HCT116 (cell line): Measurements from ENCODE around the gene EVC2. TPM values are rescaled to one million over a fixed set of nuclear protein-coding genes. Genes with fewer than 3 reads are reported as not detected.

ENCODE experiments used
- ATAC-seq: fragments of 200-7000 bp; cut with Tn5 transposase; 2 replicates; pipeline ENCODE4 v1.9.1; 2020; ENCODE audit warnings: mild to moderate bottlenecking, moderate library complexity
- BruUV-seq: library from RNA; stranded (reverse); fragments of 400-500 nt; replicated peaks from 2 replicates; lab custom pipeline; 2021; lab: Mats Ljungman, UMichigan
- CTCF ChIA-PET: fragments of 300-600 bp; sonication (Branson Sonifier 250); formaldehyde crosslinking; loops from one replicate; lab custom pipeline; 2021; ENCODE audit warnings: antibody characterized with exemption; lab: Charles Lee
- POLR2A ChIA-PET: fragments of 300-600, 350-600 bp; sonication (Branson Sonifier 250); formaldehyde crosslinking; loops from one replicate; lab custom pipeline; 2021; ENCODE audit warnings: antibody characterized with exemption; lab: Charles Lee
- RAD21 ChIA-PET, 2 experiments: fragments of 300-600 bp; sonication (Branson Sonifier 250); formaldehyde crosslinking; loops; one replicate each; lab custom pipeline; 2023; ENCODE audit warnings: low total read pairs in 2 of 2; ENCODE audit not compliant: uncharacterized antibody in 2 of 2, unreplicated experiment in 2 of 2, low non-redundant PET in 1 of 2; lab: Charles Lee
- DNase-seq: peaks from one replicate; pipeline ENCODE4 v3.0.0-alpha.2; 2010; ENCODE audit warnings: low read depth, low spot score
- H2AFZ ChIP-seq: fragments of 200-600 bp; shearing (Covaris generic), sonication (generic); 2 replicates; pipeline ENCODE4 v1.6.1; 2017; ENCODE audit warnings: low read depth, mixed run types, mixed read lengths, antibody characterized with exemption, low read length; ENCODE audit not compliant: poor library complexity, severe bottlenecking
- H3K27ac ChIP-seq: 2 replicates; pipeline ENCODE4 v1.5.1; 2012; ENCODE audit warnings: low read depth, low read length
- H3K27me3 ChIP-seq: fragments of 200-600 bp; sonication (generic); 2 replicates; pipeline ENCODE4 v1.6.1; 2016; ENCODE audit warnings: mixed run types, low read length, mixed read lengths; ENCODE audit not compliant: insufficient read depth
- H3K36me3 ChIP-seq, 2 experiments: fragments of 200-500 bp in 1 of 2; fragments of 200-600 bp in 1 of 2; sonication (Bioruptor generic) in 1 of 2; sonication (generic) in 1 of 2; 2 replicates each; pipeline versions ENCODE4 v1.5.1 to v1.6.1; 2014 to 2016; ENCODE audit warnings: low read length in 2 of 2, inconsistent platforms in 1 of 2, mixed read lengths in 1 of 2, mixed run types in 1 of 2; ENCODE audit not compliant: insufficient read depth in 2 of 2, control insufficient read depth in 1 of 2
- H3K4me1 ChIP-seq, 2 experiments: fragments of 200-600 bp in 1 of 2; sonication (generic) in 1 of 2; 2 replicates each; pipeline versions ENCODE4 v1.5.1 to v1.6.1; 2012 to 2017; ENCODE audit warnings: low read length in 2 of 2, inconsistent platforms in 1 of 2, mild to moderate bottlenecking in 1 of 2, mixed read lengths in 1 of 2, mixed run types in 1 of 2, moderate library complexity in 1 of 2; ENCODE audit not compliant: insufficient read depth in 2 of 2, control insufficient read depth in 1 of 2
- H3K4me2 ChIP-seq: fragments of 200-600 bp; sonication (generic); 2 replicates; pipeline ENCODE4 v1.6.1; 2017; ENCODE audit warnings: mixed run types, low read length, mixed read lengths
- H3K4me3 ChIP-seq, 2 experiments: fragments of 200-600 bp in 1 of 2; sonication (generic) in 1 of 2; replicated peaks in 1 of 2; 2 replicates each; pipeline ENCODE4 v1.5.1; 2011 to 2016; ENCODE audit warnings: low read length in 2 of 2, control low read depth in 1 of 2, low read depth in 1 of 2, mild to moderate bottlenecking in 1 of 2, mixed read lengths in 1 of 2, mixed run types in 1 of 2
- H3K79me2 ChIP-seq: fragments of 200-600 bp; sonication (generic); 2 replicates; pipeline ENCODE4 v1.6.1; 2017; ENCODE audit warnings: mild to moderate bottlenecking, mixed run types, low read length, moderate library complexity, mixed read lengths; ENCODE audit not compliant: insufficient read depth
- H3K9ac ChIP-seq: fragments of 200-600 bp; sonication (generic); 2 replicates; pipeline ENCODE4 v1.6.1; 2016; ENCODE audit warnings: low read length, mixed read lengths
- H3K9me2 ChIP-seq: fragments of 200-600 bp; sonication (generic), shearing (Covaris generic); 2 replicates; pipeline ENCODE4 v1.6.1; 2017; ENCODE audit warnings: mixed run types, mild to moderate bottlenecking, moderate library complexity; ENCODE audit not compliant: insufficient read depth
- H3K9me3 ChIP-seq, 2 experiments: fragments of 200-500 bp in 1 of 2; fragments of 200-600 bp in 1 of 2; sonication (Bioruptor generic) in 1 of 2; sonication (generic) in 1 of 2; 2 replicates each; pipeline ENCODE4 v1.6.1; 2014 to 2017; ENCODE audit warnings: low read length in 2 of 2, mixed read lengths in 2 of 2, inconsistent platforms in 1 of 2, low read depth in 1 of 2, mild to moderate bottlenecking in 1 of 2, mixed run types in 1 of 2, moderate library complexity in 1 of 2; ENCODE audit not compliant: control insufficient read depth in 1 of 2, insufficient read depth in 1 of 2
- H4K20me1 ChIP-seq: fragments of 200-600 bp; sonication (generic), shearing (Covaris generic); 2 replicates; pipeline ENCODE4 v1.6.1; 2017; ENCODE audit warnings: mixed run types, mild to moderate bottlenecking, moderate library complexity; ENCODE audit not compliant: insufficient read depth
- EGR1 ChIP-seq: IDR thresholded peaks from 2 replicates; pipeline ENCODE4 v1.6.1; 2012; ENCODE audit warnings: low read depth
- ELF1 ChIP-seq: IDR thresholded peaks from 2 replicates; pipeline ENCODE4 v1.6.1; 2012; ENCODE audit warnings: low read depth, borderline replicate concordance
- EZH2 ChIP-seq: fragments of 200-600 bp; sonication (generic); IDR thresholded peaks from 2 replicates; pipeline ENCODE4 v1.6.1; 2017; ENCODE audit warnings: antibody characterized with exemption, mixed run types
- EZH2phosphoT487 ChIP-seq: fragments of 200-600 bp; IDR thresholded peaks from 2 replicates; pipeline ENCODE4 v1.6.1; 2018; ENCODE audit warnings: antibody characterized with exemption, borderline replicate concordance
- FOSL1 ChIP-seq: IDR thresholded peaks from 2 replicates; pipeline ENCODE4 v1.6.1; 2012; ENCODE audit warnings: low read depth
- SIN3A ChIP-seq: IDR thresholded peaks from 2 replicates; pipeline ENCODE4 v1.6.1; 2012; ENCODE audit warnings: low read depth
- SP1 ChIP-seq: IDR thresholded peaks from 2 replicates; pipeline ENCODE4 v1.6.1; 2012; ENCODE audit warnings: low read depth
- ZBTB33 ChIP-seq: IDR thresholded peaks from 2 replicates; pipeline ENCODE4 v1.6.1; 2011; ENCODE audit warnings: mild to moderate bottlenecking, low read length, moderate library complexity; ENCODE audit not compliant: insufficient replicate concordance; ENCODE audit errors: extremely low read depth
- ZFX ChIP-seq: fragments of 450-650 bp; IDR thresholded peaks from 2 replicates; pipeline ENCODE4 v1.6.1; 2017
- intact Hi-C: fragments of 100-400 bp; cut with micrococcal nuclease; formaldehyde crosslinking; loops from 2 replicates; pipeline ENCODE4 v1.10.0; 2022
- total RNA-seq: library from RNA; stranded (reverse); gene quantifications from one replicate; pipeline ENCODE4 v1.2.1, GENCODE V29; 2021; ENCODE audit not compliant: unreplicated experiment

EVC2 gene
- total RNA-seq, 1 experiment from 2014 or later = not detected

- TF ChIP-seq ZBTB33 (no peak), EZH2 (no peak), EGR1 (no peak)
Observed at GRCh38 chr4:5566526-5566925, 141.8 kb downstream of the EVC2 start (continued).

- H3K4me1 ChIP-seq = no peaks in the 10 kb centered on the region
- H3K9ac ChIP-seq = no peak overlapping the region
- H4K20me1 ChIP-seq = no peaks in the 10 kb centered on the region
- POLR2A ChIA-PET = no interaction called here
- no peak for ATAC-seq
- no peaks in the 10 kb centered on the region for H3K36me3 ChIP-seq
- H2AFZ ChIP-seq = no peak overlapping the region
- no peak for DNase-seq
- CTCF ChIA-PET = no interaction called here
- intact Hi-C loops = no loop called here
- no peak overlapping the region for H3K27ac ChIP-seq
- no peaks in the 10 kb centered on the region for H3K79me2 ChIP-seq
- RAD21 ChIA-PET = no interaction called here
- H3K4me2 ChIP-seq = no peak overlapping the region
- no peaks in the 10 kb centered on the region for H3K9me3 ChIP-seq
- BruUV-seq = no TSS peak
- H3K4me3 ChIP-seq = no peak overlapping the region
- no peak for TF ChIP-seq EZH2phosphoT487
- TF ChIP-seq SP1 = no peak
- no peak for TF ChIP-seq FOSL1
- no peak for TF ChIP-seq ELF1
- TF ChIP-seq, all 23 proteins: peak for 0
- Histone ChIP-seq H3K27me3 (peaks cover 21% of the 10 kb centered on the region; the same call in 1 of the 2 replicates), H3K9me2 (no peaks in the 10 kb centered on the region)
Observed at GRCh38 chr4:5563856-5564255, 144.5 kb downstream of the EVC2 start.

- CTCF ChIA-PET = no interaction called here
- Histone ChIP-seq H3K4me3 (no peak overlapping the region), H3K27ac (no peak overlapping the region), H3K36me3 (no peaks in the 10 kb centered on the region), H3K9me2 (no peaks in the 10 kb centered on the region), H3K79me2 (no peaks in the 10 kb centered on the region)
- DNase-seq = no peak
- TF ChIP-seq ZFX (no peak), SIN3A (no peak), FOSL1 (no peak)
- TF ChIP-seq, all 23 proteins: peak for 0
- POLR2A ChIA-PET = no interaction called here
- Histone ChIP-seq H4K20me1 (no peaks in the 10 kb centered on the region), H3K9ac (no peak overlapping the region), H2AFZ (no peak overlapping the region), H3K4me1 (no peaks in the 10 kb centered on the region), H3K9me3 (no peaks in the 10 kb centered on the region), H3K27me3 (peaks cover 19% of the 10 kb centered on the region; the same call in 1 of the 2 replicates), H3K4me2 (no peak overlapping the region)
- intact Hi-C loops = no loop called here
- RAD21 ChIA-PET = no interaction called here
- BruUV-seq = no TSS peak
- no peak for ATAC-seq
Observed at GRCh38 chr4:5562476-5562875, 145.9 kb downstream of the EVC2 start.
